ENCODE data around the gene RFX7.
"Not testable (repeated sequence)": the region's sequence is repeated elsewhere in the genome, so short reads cannot be mapped to it uniquely, and the experiment has no call there.

The RFX7 gene

DNA sequence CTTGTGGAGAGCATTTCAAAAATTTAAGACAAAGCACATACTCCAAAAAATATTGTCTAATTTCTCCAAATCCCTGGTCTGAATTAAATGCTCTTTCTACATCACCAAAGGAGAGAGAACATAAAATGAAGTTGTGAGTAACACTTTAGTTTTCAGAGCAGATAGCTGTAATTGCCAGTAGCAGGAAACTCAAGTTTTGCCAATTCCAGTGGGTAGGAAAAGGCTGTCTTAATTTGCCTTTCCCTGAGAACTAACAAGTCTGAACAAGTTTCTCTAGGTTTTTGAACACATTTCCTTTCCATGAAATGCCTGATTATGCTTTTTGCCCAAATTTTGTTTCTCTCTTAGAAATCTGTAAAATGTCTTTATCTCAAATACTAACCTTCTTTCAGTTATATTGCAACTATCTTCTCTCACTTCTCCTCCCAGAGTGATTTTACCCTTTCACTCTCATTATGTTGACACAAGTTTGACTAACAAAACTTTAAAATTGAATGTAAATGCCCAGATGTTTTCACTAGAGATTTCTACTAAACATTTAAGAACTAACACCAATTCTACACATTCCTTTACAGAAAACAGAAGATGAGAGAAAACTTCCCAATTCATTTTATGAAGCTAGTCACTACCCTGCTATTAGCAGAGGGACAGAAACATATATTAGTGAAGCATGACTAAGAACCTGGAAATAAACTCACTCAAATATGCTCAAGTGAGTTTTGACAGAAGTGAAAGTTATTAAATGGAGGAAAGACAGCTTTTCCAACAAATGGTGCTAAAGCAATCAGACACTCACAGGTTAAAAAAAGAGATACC, 38.4 kb downstream of the RFX7 start:
- peaks cover 9 to 38% (median 25%) of the 10 kb centered on the region in 11 experiments; a peak in 21 of 22 replicates for H3K36me3 ChIP-seq
- H3K9me3 ChIP-seq (replicated peaks in 1 of 11), result peaks cover under 1 to 44% (median 25%) of the 10 kb centered on the region in 11 experiments; a peak in 18 of 22 replicates
- H3K4me3 ChIP-seq, result no peak overlapping the region
- H3K27ac ChIP-seq, result peak overlapping the region in 1 of 11 experiments; percentile 1; a peak in 1 of 22 replicates
- no peaks in the 10 kb centered on the region for H3K27me3 ChIP-seq
- no peak overlapping the region for H3K9ac ChIP-seq
- H3K4me1 ChIP-seq, result peaks cover 16 to 58% (median 31%) of the 10 kb centered on the region in 10 experiments
- no peak for TF ChIP-seq Cebpa-rat (IDR thresholded peaks at IDR 0.05)
- H3K4me2 ChIP-seq, result peak overlapping the region in 3 of 11 experiments; percentile 0 to 43 (median 43); a peak in 4 of 22 replicates
- peaks cover 13 to 69% (median 31%) of the 10 kb centered on the region in 11 experiments; a peak in 20 of 22 replicates for H4K20me1 ChIP-seq

DNA sequence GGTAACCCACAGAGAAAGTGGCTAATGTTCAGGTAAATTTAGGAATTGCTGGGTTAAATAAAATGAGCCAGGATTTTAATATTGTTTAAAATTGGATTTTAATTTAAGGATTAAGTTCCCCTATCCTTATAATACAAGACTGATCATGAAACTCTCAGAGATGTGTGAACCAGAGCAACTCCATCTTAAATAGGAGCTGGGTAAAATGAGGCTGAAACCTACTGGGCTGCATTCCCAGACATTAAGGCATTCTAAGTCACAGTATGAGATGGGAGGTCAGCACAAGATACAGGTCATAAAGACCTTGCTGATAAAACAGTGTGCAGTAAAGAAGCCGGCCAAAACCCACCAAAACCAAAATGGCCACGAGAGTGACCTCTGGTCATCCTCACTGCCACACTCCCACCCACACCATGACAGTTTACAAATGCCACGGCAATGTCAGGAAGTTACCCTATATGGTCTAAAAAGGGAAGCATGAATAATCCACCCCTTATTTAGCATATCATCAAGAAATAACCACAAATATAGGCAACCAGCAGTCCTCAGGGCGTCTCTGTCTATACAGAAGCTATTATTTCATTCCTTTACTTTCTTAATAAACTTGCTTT, 40.3 kb downstream of the RFX7 start:
- not testable (repeated sequence) for H3K4me3 ChIP-seq, H3K9ac ChIP-seq, H3K27me3 ChIP-seq, H3K27ac ChIP-seq
- H3K36me3 ChIP-seq, result peaks cover 9 to 44% (median 27%) of the 10 kb centered on the region in 11 experiments; a peak in 21 of 22 replicates
- peak overlapping the region in 3 of 11 experiments; percentile 21 to 76 (median 47); a peak in 4 of 22 replicates for H3K4me2 ChIP-seq
- H3K4me1 ChIP-seq, result peaks cover 11 to 46% (median 20%) of the 10 kb centered on the region in 10 experiments
- H3K9me3 ChIP-seq (replicated peaks in 1 of 11), result peaks cover 0 to 39% (median 25%) of the 10 kb centered on the region in 11 experiments; a peak in 17 of 22 replicates
- H4K20me1 ChIP-seq, result peaks cover 9 to 69% (median 23%) of the 10 kb centered on the region in 11 experiments; a peak in 20 of 22 replicates

DNA sequence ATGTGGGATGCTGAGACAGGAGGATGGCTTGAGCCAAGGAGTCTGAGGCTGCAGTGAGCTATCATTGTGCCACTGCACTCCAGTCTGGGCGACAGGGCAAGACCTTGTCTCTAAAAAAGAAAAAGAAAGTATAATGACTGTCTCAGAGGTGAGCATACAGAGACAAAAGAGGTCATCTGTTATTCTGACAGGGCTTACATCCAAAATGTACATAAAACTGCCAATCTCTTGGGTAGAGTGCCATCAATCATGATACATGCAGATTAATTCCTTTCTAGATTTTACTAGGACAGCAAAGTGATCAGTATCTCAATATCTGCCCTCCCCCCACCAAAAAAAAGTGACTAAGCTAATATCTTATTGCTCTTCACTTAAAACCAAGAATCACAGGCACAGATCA, 41.0 kb downstream of the RFX7 start:
- Histone ChIP-seq H3K27ac (no peak overlapping the region), H3K4me1 (peaks cover 4 to 39% (median 13%) of the 10 kb centered on the region in 10 experiments), H3K4me3 (no peak overlapping the region), H4K20me1 (peaks cover 2 to 68% (median 17%) of the 10 kb centered on the region in 11 experiments; a peak in 18 of 22 replicates), H3K27me3 (no peaks in the 10 kb centered on the region), H3K4me2 (no peak overlapping the region), H3K9me3 (replicated peaks in 1 of 11) (peaks cover 0 to 39% (median 28%) of the 10 kb centered on the region in 11 experiments; a peak in 18 of 22 replicates), H3K36me3 (peaks cover 12 to 51% (median 32%) of the 10 kb centered on the region in 11 experiments; a peak in 21 of 22 replicates), H3K9ac (no peak overlapping the region)
- TF ChIP-seq Cebpa-rat (IDR thresholded peaks at IDR 0.05), result no peak

DNA sequence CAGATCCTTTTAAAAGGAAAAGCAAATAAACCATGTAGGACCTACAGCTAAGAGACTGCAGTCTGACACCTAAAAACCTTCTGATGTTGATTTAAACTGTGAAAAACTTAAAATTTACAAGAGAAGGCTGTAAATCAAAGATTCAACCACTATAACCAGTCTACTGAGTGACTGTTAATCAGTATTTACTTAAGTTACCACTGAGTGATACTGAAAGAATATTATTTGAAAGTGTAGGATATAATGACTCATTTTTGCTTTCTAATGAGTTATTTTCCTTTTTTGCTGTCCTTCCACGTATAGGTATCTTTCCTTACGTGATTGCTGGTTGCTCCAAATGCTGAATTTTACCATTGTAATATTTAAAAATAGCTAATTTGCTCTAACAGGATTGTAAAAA, 44.6 kb downstream of the RFX7 start:
- Histone ChIP-seq H3K36me3 (peaks cover 23 to 62% (median 32%) of the 10 kb centered on the region in 11 experiments; a peak in 21 of 22 replicates), H3K9ac (no peak overlapping the region), H3K27me3 (no peaks in the 10 kb centered on the region), H3K4me1 (peaks cover 0 to 8% (median 1%) of the 10 kb centered on the region in 10 experiments; a peak in 7 of 20 replicates), H4K20me1 (peaks cover 0 to 59% (median 13%) of the 10 kb centered on the region in 11 experiments; a peak in 10 of 22 replicates), H3K4me2 (no peak overlapping the region), H3K27ac (no peak overlapping the region), H3K4me3 (no peak overlapping the region), H3K9me3 (replicated peaks in 1 of 11) (peaks cover 0 to 26% (median 18%) of the 10 kb centered on the region in 11 experiments; a peak in 16 of 22 replicates)
- TF ChIP-seq Cebpa-rat (IDR thresholded peaks at IDR 0.05), result no peak

DNA sequence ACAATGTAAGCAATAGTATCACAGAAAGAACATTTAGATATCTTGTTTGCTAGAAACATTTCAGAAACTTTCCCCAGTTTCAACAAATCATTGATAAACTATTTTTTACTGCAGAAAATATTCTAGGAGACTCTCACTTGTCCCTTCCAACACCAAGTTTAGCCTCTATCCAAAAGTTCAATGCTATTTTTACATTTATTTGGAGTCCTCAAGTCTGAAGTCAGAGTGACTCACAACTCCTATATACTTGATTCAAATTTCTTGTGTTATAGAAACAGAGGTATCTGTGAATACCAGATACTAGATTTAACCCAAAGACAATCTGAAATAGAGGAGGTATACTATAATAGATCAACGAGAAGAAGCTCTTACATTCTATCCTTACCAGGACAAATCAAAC, 49.6 kb downstream of the RFX7 start:
- TF ChIP-seq Cebpa-rat (IDR thresholded peaks at IDR 0.05), result no peak
- H3K27me3 ChIP-seq, result no peaks in the 10 kb centered on the region
- H3K9me3 ChIP-seq (replicated peaks in 1 of 11), result peaks cover 0 to 22% (median 7%) of the 10 kb centered on the region in 11 experiments; a peak in 9 of 22 replicates
- peaks cover 16 to 72% (median 31%) of the 10 kb centered on the region in 11 experiments; a peak in 20 of 22 replicates for H3K36me3 ChIP-seq
- no peak overlapping the region for H3K4me3 ChIP-seq
- no peak overlapping the region for H3K9ac ChIP-seq
- no peak overlapping the region for H3K4me2 ChIP-seq
- H3K27ac ChIP-seq, result no peak overlapping the region
- peaks cover 0 to 5% (median 0%) of the 10 kb centered on the region in 10 experiments; a peak in 1 of 20 replicates for H3K4me1 ChIP-seq
- peaks cover 8 to 74% (median 31%) of the 10 kb centered on the region in 11 experiments; a peak in 13 of 22 replicates for H4K20me1 ChIP-seq

DNA sequence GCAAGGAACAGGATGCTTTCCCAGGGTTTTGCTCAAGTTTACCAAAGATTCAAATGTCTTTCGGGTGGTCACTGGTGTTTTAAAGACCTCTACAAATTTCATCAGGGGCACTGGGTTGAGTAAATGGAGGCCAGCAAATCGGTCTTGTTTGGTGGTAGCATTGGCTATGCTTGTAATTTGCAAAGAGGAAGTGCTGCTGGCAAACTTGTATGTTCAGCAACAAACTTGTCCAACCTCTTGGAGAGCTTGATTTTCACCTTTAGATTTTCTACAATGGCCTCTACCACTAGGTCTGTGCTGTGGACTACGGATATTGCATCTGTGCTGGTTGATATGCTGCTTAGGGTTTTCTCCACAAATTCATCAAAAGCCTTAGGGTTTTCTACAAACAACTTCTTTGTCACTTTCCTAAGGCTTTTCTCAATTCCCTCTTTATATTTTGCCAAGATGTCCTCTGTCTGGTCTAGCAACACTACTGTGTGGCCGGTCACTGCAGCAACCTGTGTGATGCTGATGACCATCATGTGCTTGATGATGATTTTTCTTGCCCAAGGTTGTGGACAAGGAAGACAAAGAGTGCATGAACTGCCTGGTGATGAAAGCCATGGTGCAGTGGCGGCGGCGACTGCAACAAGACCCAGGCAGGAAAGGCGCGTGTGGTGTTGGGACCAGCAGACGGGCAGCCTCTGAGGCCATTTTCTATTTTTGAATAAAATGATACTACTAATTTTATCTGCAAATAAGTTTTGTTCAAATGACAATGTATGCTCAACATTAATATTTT, 50.8 kb downstream of the RFX7 start:
- Histone ChIP-seq H3K9ac (no peak overlapping the region), H3K36me3 (peaks cover 7 to 60% (median 27%) of the 10 kb centered on the region in 11 experiments; a peak in 20 of 22 replicates), H3K27me3 (no peaks in the 10 kb centered on the region), H3K4me1 (peaks cover 0 to 5% (median 0%) of the 10 kb centered on the region in 10 experiments; a peak in 1 of 20 replicates), H3K27ac (no peak overlapping the region), H4K20me1 (peaks cover 10 to 80% (median 37%) of the 10 kb centered on the region in 11 experiments; a peak in 13 of 22 replicates), H3K4me3 (no peak overlapping the region), H3K9me3 (replicated peaks in 1 of 11) (peaks cover 0 to 18% (median 11%) of the 10 kb centered on the region in 11 experiments; a peak in 9 of 22 replicates), H3K4me2 (peak overlapping the region in 1 of 11 experiments; percentile 13; a peak in 1 of 22 replicates)
- TF ChIP-seq Cebpa-rat (IDR thresholded peaks at IDR 0.05), result no peak

DNA sequence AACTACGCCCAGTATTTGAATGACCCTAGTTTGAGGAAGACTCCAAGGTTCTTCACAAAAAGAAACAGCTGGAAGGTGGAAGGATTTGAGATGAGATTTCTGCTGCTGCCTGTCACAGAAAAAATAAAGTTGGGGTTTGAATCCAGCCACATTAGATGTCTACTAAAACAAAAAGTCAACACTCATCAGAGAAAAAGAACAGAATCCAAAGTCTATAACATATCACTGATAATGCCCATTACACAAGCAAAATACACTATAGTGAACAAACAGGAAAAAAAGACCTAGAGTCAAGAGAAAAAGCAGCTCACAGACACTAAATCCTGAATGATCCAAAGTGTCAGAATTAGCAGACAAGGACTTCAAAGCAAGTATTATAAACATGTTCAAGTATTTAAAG, 56.0 kb downstream of the RFX7 start:
- Histone ChIP-seq H3K9ac (no peak overlapping the region), H3K36me3 (peaks cover 6 to 38% (median 21%) of the 10 kb centered on the region in 11 experiments; a peak in 18 of 22 replicates)

DNA sequence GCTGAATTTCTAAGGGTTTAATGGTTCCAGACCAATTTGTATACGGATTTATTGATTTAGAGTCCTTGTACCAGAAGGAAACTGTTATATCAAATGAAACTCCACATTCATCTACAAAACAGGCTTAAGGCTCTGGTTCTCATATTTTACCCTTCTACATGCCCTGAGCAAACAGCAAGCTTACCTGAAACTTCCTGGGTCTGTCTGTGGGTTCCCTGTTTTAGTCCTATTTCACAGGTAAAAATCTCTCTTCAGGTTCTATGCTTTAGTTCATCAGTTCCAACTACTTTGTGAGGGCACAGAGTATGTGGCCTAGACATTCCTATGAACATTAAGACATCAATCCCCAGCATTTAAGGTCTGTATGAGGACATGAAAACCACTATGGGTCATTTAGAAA, 57.7 kb downstream of the RFX7 start:
- no peak overlapping the region for H3K27ac ChIP-seq
- H4K20me1 ChIP-seq, result peaks cover 7 to 72% (median 33%) of the 10 kb centered on the region in 11 experiments; a peak in 14 of 22 replicates
- no peak for TF ChIP-seq Cebpa-rat (IDR thresholded peaks at IDR 0.05)
- no peak overlapping the region for H3K4me3 ChIP-seq
- H3K4me1 ChIP-seq, result peaks cover 0 to 8% (median 0%) of the 10 kb centered on the region in 10 experiments; a peak in 2 of 20 replicates
- peaks cover 0 to 31% (median 12%) of the 10 kb centered on the region in 11 experiments; a peak in 16 of 22 replicates for H3K36me3 ChIP-seq
- no peak overlapping the region for H3K9ac ChIP-seq
- H3K27me3 ChIP-seq, result no peaks in the 10 kb centered on the region
- peaks cover 0 to 34% (median 21%) of the 10 kb centered on the region in 11 experiments; a peak in 13 of 22 replicates for H3K9me3 ChIP-seq (replicated peaks in 1 of 11)
- no peak overlapping the region for H3K4me2 ChIP-seq

More for the DNA sequence above, 56.0 kb downstream of the RFX7 start:
- TF ChIP-seq Cebpa-rat (IDR thresholded peaks at IDR 0.05), result no peak
- Histone ChIP-seq H3K27me3 (no peaks in the 10 kb centered on the region), H3K4me2 (no peak overlapping the region), H3K27ac (no peak overlapping the region), H3K9me3 (replicated peaks in 1 of 11) (peaks cover 0 to 34% (median 20%) of the 10 kb centered on the region in 11 experiments; a peak in 13 of 22 replicates), H4K20me1 (peaks cover 9 to 72% (median 35%) of the 10 kb centered on the region in 11 experiments; a peak in 13 of 22 replicates), H3K4me3 (no peak overlapping the region), H3K4me1 (peaks cover 0 to 8% (median 0%) of the 10 kb centered on the region in 10 experiments; a peak in 2 of 20 replicates)

Data from BLaER1 treated with 17β-estradiol and CSF1 and Interleukin-3, amounts not matched to agents 10 nM and 100 nM (cell line).